ENCODE results near the gene ZNF652. TPM values are rescaled to one million over a fixed set of nuclear protein-coding genes. Genes with fewer than 3 reads are reported as not detected.

Gene ZNF652
- total RNA-seq, 1 donor from 2014 or later = 26.8 TPM

DNA sequence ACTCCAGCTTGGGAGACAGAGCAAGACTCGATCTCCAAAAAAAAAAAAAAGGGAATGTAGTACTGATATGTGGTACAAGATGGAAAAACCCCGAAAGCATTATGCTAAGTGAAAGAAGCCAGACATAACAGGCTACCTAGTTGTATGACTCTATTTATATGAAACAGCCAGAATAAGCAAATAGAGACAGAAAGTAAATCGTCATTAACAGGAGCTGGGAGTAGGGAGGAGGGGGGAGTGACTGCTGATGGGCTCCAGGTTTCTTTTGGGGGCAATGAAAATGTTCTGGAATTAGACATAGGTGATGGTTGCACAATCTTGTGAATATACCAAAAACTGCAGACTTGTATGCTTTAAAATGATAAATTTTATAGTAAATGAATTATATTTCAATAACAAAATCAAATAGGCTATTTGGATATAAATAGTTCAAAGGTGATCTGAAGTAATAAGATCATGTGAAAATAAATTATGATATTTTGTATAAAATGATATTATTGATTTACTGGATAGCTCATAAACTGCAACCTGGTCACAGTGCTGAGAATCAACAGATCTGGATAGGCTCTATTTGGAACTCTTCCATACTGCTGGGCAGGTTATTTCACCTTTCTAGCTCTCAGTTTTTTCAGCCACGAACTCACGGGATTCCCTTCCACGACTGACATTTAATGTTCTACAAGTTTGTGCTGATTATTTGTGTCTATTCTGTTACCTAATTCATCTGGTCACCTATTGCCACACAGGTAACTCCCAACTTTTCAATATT, 27.1 kb downstream of the ZNF652 start:
- Histone ChIP-seq H4K20me1 (ENCODE audit: insufficient read depth, low read length) (peaks cover 52% of the 10 kb centered on the region), H3K27ac (ENCODE audit: low read depth, low read length) (no peak overlapping the region), H3K4me2 (ENCODE audit: low read length) (no peak overlapping the region), H3K36me3 (ENCODE audit: insufficient read depth, low read length) (no peaks in the 10 kb centered on the region), H3K4me1 (ENCODE audit: insufficient read depth, low read length) (peaks cover 16% of the 10 kb centered on the region), H3K4me3 (ENCODE audit: insufficient read depth, low read depth, low read length) (no peak overlapping the region), H3K27me3 (ENCODE audit: insufficient read depth, low read length) (no peaks in the 10 kb centered on the region), H3K79me2 (ENCODE audit: insufficient read depth, low read length) (peaks cover 74% of the 10 kb centered on the region), H3K9me3 (ENCODE audit: insufficient read depth, low read depth, low read length) (no peaks in the 10 kb centered on the region), H3K9ac (ENCODE audit: low read length) (no peak overlapping the region), H2AFZ (ENCODE audit: low read depth, low read length) (no peak overlapping the region)
- Mint-ChIP-seq H3K9me3 (ENCODE audit: unreplicated experiment) (no peaks in the 10 kb centered on the region), H3K27me3 (ENCODE audit: low read depth, unreplicated experiment) (no peaks in the 10 kb centered on the region), H3K4me1 (ENCODE audit: low read depth, unreplicated experiment) (peaks cover 13% of the 10 kb centered on the region), H3K36me3 (ENCODE audit: low read depth, unreplicated experiment) (no peaks in the 10 kb centered on the region), H3K27ac (ENCODE audit: unreplicated experiment) (no peak overlapping the region), H3K4me3 (ENCODE audit: unreplicated experiment) (no peak overlapping the region)
- no peak for DNase-seq (ENCODE audit: low read depth)
- FAIRE-seq = no peak
- TF ChIP-seq, protein P1, sequence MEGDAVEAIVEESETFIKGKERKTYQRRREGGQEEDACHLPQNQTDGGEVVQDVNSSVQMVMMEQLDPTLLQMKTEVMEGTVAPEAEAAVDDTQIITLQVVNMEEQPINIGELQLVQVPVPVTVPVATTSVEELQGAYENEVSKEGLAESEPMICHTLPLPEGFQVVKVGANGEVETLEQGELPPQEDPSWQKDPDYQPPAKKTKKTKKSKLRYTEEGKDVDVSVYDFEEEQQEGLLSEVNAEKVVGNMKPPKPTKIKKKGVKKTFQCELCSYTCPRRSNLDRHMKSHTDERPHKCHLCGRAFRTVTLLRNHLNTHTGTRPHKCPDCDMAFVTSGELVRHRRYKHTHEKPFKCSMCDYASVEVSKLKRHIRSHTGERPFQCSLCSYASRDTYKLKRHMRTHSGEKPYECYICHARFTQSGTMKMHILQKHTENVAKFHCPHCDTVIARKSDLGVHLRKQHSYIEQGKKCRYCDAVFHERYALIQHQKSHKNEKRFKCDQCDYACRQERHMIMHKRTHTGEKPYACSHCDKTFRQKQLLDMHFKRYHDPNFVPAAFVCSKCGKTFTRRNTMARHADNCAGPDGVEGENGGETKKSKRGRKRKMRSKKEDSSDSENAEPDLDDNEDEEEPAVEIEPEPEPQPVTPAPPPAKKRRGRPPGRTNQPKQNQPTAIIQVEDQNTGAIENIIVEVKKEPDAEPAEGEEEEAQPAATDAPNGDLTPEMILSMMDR (IDR thresholded peaks at IDR 0.05; ENCODE audit: insufficient read depth, low read depth, low read length) = no peak
- TF ChIP-seq EZH2 (IDR thresholded peaks at IDR 0.05; ENCODE audit: insufficient read depth, low read length) = no peak

DNA sequence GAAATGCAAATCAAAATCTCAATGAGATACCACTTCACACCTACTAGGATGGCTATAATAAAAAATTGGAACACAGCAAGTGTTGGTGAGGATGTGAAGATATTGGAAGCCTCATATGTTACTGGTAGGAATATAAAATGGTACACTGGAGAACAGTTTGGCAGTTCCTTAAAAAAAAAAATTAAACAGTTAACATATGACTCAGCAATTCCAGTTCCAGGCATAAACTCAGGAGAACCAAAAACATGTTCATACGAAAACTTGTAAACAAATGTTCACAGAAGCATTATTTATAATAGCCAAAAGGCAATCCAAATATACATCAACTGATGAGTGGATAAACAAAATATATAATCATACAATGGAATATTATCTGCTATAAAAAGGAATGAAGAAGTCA, 28.2 kb downstream of the ZNF652 start:
- Mint-ChIP-seq H3K27me3 (ENCODE audit: low read depth, unreplicated experiment) (no peaks in the 10 kb centered on the region), H3K4me1 (ENCODE audit: low read depth, unreplicated experiment) (peaks cover 11% of the 10 kb centered on the region), H3K4me3 (ENCODE audit: unreplicated experiment) (no peak overlapping the region), H3K27ac (ENCODE audit: unreplicated experiment) (no peak overlapping the region), H3K36me3 (ENCODE audit: low read depth, unreplicated experiment) (no peaks in the 10 kb centered on the region), H3K9me3 (ENCODE audit: unreplicated experiment) (no peaks in the 10 kb centered on the region)
- DNase-seq (ENCODE audit: low read depth) (no peak), FAIRE-seq (no peak)
- Histone ChIP-seq H3K4me1 (ENCODE audit: insufficient read depth, low read length) (peaks cover 16% of the 10 kb centered on the region), H3K9ac (ENCODE audit: low read length) (no peak overlapping the region), H3K4me3 (ENCODE audit: insufficient read depth, low read depth, low read length) (no peak overlapping the region), H3K36me3 (ENCODE audit: insufficient read depth, low read length) (no peaks in the 10 kb centered on the region), H3K9me3 (ENCODE audit: insufficient read depth, low read depth, low read length) (no peaks in the 10 kb centered on the region), H3K79me2 (ENCODE audit: insufficient read depth, low read length) (peaks cover 77% of the 10 kb centered on the region), H3K27ac (ENCODE audit: low read depth, low read length) (no peak overlapping the region), H4K20me1 (ENCODE audit: insufficient read depth, low read length) (peaks cover 51% of the 10 kb centered on the region), H2AFZ (ENCODE audit: low read depth, low read length) (no peak overlapping the region), H3K4me2 (ENCODE audit: low read length) (no peak overlapping the region), H3K27me3 (ENCODE audit: insufficient read depth, low read length) (no peaks in the 10 kb centered on the region)
- TF ChIP-seq, protein P1 (IDR thresholded peaks at IDR 0.05; ENCODE audit: insufficient read depth, low read depth, low read length) = no peak
- no peak for TF ChIP-seq EZH2 (IDR thresholded peaks at IDR 0.05; ENCODE audit: insufficient read depth, low read length)

Data from astrocyte (in vitro differentiated cells and primary cell).